Prostate gland (tissue), 2 donors: ENCODE results near the gene NEK7.

Experiments
- CTCF ChIP-seq, 4 experiments: fragments of 200-600 bp in 2 of 4; fragments of 450-650 bp in 2 of 4; sonication (generic) in 2 of 4; IDR thresholded peaks; 1 replicate in 3 of 4; 2 replicates in 1 of 4; pipeline ENCODE4 v1.5.1; 2016 to 2019; ENCODE audit warnings: antibody characterized with exemption in 4 of 4, mild to moderate bottlenecking in 2 of 4, moderate library complexity in 2 of 4
- POLR2AphosphoS5 ChIP-seq: sonication (generic); formaldehyde crosslinking; IDR thresholded peaks from one replicate; pipeline ENCODE4 v1.6.1; 2017; ENCODE audit warnings: antibody characterized with exemption

GRCh38 chr1:198270273-198270828 is 113.6 kb downstream of the NEK7 start:
- no peak for TF ChIP-seq POLR2AphosphoS5
- TF ChIP-seq CTCF (IDR thresholded peaks at IDR 0.05), result no peak
